ENCODE results near the gene MYBPHL. TPM values are rescaled to one million over a fixed set of nuclear protein-coding genes. Genes with fewer than 3 reads are reported as not detected.

The MYBPHL gene
- total RNA-seq, 1 experiment from 2014 or later = 1.1 TPM

DNA sequence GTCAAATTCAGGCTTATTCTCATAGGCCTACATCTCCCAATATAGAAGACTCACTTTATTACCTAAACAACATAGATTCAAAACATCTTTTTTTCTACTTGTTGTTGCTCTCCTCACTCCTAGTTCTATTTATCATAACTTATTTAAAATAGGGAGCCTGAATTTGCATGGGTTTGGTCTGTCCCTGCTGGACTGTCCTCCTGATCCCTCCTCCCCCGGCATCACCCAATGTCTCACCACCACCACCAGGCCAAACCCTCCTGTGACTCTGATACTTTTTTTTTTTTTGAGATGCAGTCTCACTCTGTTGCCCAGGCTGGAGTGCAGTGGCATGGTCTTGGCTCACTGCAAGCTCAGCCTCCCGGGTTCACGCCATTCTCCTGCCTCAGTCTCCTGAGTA lies 31.8 kb upstream of the MYBPHL start:
- Mint-ChIP-seq H3K27ac (ENCODE audit: low read depth, unreplicated experiment) (no peak overlapping the region), H3K27me3 (ENCODE audit: insufficient read depth, unreplicated experiment) (no peaks in the 10 kb centered on the region), H3K4me3 (ENCODE audit: unreplicated experiment) (no peak overlapping the region), H3K36me3 (ENCODE audit: insufficient read depth, unreplicated experiment) (peaks cover 39% of the 10 kb centered on the region), H3K9me3 (ENCODE audit: unreplicated experiment) (no peaks in the 10 kb centered on the region), H3K4me1 (ENCODE audit: insufficient read depth, unreplicated experiment) (no peaks in the 10 kb centered on the region)
- DNase-seq (ENCODE audit: unreplicated experiment) = no peak
- CTCF ChIA-PET = interaction anchor here (1.0 kb wide), 1 partner anchor 15 kb away, joined by 3 read pairs; no protein-coding TSS in a partner anchor
- intact Hi-C loops (cut with micrococcal nuclease) = no loop called here
- TF ChIP-seq CTCF (IDR thresholded peaks at IDR 0.05; ENCODE audit: unreplicated experiment) = no peak
- no TSS peak for BruUV-seq (replicated peaks)
- POLR2A ChIA-PET = interaction anchor here (0.8 kb wide), 1 partner anchor 34 kb away, joined by 4 read pairs; no protein-coding TSS in a partner anchor

DNA sequence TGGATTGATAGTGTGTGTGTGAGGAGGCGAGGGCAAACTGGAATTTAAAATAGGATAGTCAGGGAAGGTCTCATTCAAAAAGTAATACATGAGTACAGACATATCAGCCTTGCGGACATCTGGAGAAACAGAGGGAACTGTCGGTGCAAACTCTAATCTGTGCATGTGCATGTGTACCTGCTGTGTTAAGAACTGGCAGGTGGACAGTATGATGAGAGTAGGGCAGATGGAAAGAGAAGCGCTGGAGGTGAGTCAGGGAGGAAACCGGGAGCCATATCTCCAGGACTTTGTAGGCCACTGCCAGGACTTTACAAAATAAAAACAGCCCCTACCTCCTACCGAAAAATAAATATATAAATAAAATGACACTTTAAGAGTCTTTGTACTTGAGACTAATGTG lies 31.3 kb upstream of the MYBPHL start:
- Mint-ChIP-seq H3K36me3 (ENCODE audit: insufficient read depth, unreplicated experiment) (peaks cover 41% of the 10 kb centered on the region), H3K4me1 (ENCODE audit: insufficient read depth, unreplicated experiment) (no peaks in the 10 kb centered on the region), H3K9me3 (ENCODE audit: unreplicated experiment) (no peaks in the 10 kb centered on the region), H3K27me3 (ENCODE audit: insufficient read depth, unreplicated experiment) (no peaks in the 10 kb centered on the region), H3K27ac (ENCODE audit: low read depth, unreplicated experiment) (no peak overlapping the region), H3K4me3 (ENCODE audit: unreplicated experiment) (no peak overlapping the region)
- intact Hi-C loops (cut with micrococcal nuclease) = no loop called here
- TF ChIP-seq CTCF (IDR thresholded peaks at IDR 0.05; ENCODE audit: unreplicated experiment) = no peak
- ChIA-PET CTCF (no interaction called here), POLR2A (no interaction called here)
- no peak for DNase-seq (ENCODE audit: unreplicated experiment)
- BruUV-seq (replicated peaks) = no TSS peak

DNA sequence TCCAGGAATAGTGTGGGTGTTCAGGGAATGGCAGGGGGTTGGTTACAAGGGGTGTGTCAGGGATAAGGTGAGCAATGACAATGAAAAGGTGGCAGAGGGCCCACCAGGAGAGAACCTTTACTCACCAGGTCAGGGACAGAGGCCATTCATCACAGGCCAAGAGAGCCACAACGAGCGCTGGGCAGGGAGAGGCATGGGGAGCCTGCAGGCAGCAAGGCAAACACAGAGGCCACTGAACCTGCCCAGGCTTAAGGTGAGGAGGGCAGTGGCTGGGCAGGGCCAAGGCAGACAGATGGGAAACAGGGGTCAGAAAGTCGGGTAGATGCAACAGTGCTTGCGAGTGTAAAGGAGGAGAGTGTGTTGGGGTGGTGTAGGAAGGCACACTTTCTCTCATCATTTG lies 28.3 kb upstream of the MYBPHL start:
- no peak overlapping the region for H3K27ac Mint-ChIP-seq (ENCODE audit: low read depth, unreplicated experiment)

GRCh38 chr1:109331113-109331512 lies 24.3 kb upstream of the MYBPHL start:
- no peaks in the 10 kb centered on the region for H3K27me3 Mint-ChIP-seq (ENCODE audit: insufficient read depth, unreplicated experiment)
- no peak overlapping the region for H3K27ac Mint-ChIP-seq (ENCODE audit: low read depth, unreplicated experiment)
- peaks cover 13% of the 10 kb centered on the region for H3K9me3 Mint-ChIP-seq (ENCODE audit: unreplicated experiment)
- BruUV-seq (replicated peaks) = no TSS peak
- no peak for DNase-seq (ENCODE audit: unreplicated experiment)
- no peak overlapping the region for H3K4me3 Mint-ChIP-seq (ENCODE audit: unreplicated experiment)
- ChIA-PET POLR2A (interaction anchor here (0.6 kb wide), 1 partner anchor 18 kb away, joined by 3 read pairs; no protein-coding TSS in a partner anchor), CTCF (no interaction called here)
- H3K4me1 Mint-ChIP-seq (ENCODE audit: insufficient read depth, unreplicated experiment) = no peaks in the 10 kb centered on the region
- no peak for TF ChIP-seq CTCF (IDR thresholded peaks at IDR 0.05; ENCODE audit: unreplicated experiment)
- H3K36me3 Mint-ChIP-seq (ENCODE audit: insufficient read depth, unreplicated experiment) = peaks cover 49% of the 10 kb centered on the region
- intact Hi-C loops (cut with micrococcal nuclease) = no loop called here

More for the DNA sequence above, 28.3 kb upstream of the MYBPHL start:
- CTCF ChIA-PET = no interaction called here
- no peak for TF ChIP-seq CTCF (IDR thresholded peaks at IDR 0.05; ENCODE audit: unreplicated experiment)
- no TSS peak for BruUV-seq (replicated peaks)
- POLR2A ChIA-PET = interaction anchor here (0.7 kb wide), 1 partner anchor 14 kb away, joined by 3 read pairs; no protein-coding TSS in a partner anchor
- DNase-seq (ENCODE audit: unreplicated experiment) = no peak
- Mint-ChIP-seq H3K4me3 (ENCODE audit: unreplicated experiment) (no peak overlapping the region), H3K9me3 (ENCODE audit: unreplicated experiment) (peaks cover 12% of the 10 kb centered on the region), H3K36me3 (ENCODE audit: insufficient read depth, unreplicated experiment) (peaks cover 49% of the 10 kb centered on the region), H3K27me3 (ENCODE audit: insufficient read depth, unreplicated experiment) (no peaks in the 10 kb centered on the region), H3K4me1 (ENCODE audit: insufficient read depth, unreplicated experiment) (no peaks in the 10 kb centered on the region)
- intact Hi-C loops (cut with micrococcal nuclease) = no loop called here
